GM19043 (cell line): ENCODE results near the gene YIPF1.

Experiments used
- ATAC-seq: cut with Tn5 transposase; IDR thresholded peaks from one replicate; pipeline ENCODE4 v1.9.1; 2021; ENCODE audit warnings: low read depth; ENCODE audit not compliant: unreplicated experiment

The YIPF1 gene

DNA sequence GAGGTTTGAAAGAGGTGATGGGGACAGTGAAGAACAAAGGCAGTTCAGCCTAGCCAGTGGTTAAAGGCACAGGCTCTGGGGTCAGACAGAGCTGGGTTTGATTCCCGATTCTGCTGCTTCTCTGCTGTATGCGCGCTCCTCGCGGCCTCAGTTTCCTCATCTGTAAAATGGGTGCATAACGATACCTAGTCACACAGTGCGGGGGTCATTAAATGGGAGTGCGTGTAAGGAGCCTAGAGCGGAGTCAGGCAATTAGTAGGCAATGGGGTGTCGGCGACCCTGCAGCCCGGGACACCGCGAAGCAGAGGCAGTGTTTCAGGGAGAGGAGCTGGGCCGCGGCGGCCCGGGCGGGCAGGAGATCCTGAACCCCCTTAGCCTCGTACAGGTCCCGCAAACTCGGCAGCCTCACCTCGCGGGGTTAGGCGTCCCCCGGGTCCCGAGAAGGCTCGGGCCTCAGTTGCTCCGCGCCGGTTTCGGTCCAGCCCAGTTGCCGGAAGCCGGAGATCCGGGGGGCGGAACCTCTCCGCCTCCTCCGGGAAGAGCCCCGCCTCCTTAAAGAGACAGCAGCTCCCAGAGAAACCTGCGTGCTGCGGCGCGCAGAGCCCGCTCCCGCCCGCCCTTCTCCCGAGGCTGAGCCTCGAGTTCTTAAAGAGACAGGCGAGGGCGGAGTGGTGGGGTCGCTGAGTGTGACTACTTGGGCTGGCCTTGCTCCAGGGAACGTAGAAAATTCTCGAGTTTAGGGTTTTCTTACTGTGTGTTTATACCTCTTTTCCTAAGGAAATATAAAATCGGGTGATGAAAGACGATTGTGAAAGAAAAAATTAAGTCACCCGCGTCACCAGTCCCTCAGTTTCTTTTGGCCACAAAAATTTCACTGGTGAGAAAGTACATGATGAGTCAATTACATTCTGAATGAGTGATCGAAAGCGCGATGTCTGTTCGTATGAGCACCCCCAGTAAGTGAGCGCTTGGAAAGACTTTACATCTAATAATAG lies at the start of gene YIPF1:
YIPF1 (minus strand) TSS at position 494 of the 995 bp plus-strand sequence. CDS start 860 bp downstream, outside the sequence.
- peak; percentile 91 for ATAC-seq

DNA sequence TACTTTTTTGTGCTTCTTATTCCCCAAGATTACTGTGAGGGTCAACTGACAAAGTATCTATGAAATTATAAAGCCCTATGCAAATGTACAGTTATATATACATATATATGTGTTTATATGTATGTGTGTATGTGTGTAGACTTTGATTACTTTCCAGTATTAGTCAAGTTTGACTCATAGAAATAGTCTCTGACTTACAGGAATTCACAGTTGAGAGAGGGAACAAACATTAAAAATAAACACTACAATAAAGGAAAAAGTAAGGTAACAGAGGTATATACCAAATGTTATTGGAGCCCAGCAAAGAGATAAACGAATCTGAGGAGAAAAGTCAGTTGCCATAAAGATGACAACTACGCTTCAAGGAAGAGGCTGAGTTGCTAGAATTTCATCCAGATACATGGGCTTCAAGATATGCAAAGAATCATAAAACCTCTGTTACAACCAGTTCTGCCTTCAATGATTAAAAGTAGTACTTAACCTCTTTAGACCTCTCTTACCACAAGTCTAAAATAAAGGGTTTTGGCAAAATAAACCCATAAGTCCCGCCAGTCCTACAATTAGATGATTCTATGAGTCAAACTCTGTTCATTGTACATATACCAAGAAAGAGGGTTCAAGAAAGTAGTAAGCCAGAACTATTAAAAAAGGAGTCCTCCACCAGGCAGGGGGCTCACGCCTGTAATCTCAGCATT lies 48.7 kb upstream of the YIPF1 start:
- ATAC-seq = no peak

DNA sequence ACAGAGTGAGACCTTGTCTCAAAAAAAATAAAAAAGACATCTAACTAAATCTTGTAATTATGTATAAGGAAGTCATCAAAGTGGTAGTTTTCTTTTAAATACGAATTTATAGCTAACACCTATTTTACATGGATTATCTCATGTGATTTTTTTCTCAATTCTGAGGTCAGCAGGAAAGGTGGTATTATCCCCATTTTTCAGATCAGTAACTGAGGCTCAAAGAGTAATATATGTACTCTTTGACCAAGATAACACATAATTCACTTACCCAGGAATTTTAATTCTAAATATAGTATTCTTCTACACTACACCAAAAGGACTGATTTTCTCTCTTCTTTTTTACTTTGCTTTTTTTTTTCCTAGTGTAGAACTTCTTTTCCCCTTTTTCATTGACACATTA lies 46.8 kb upstream of the YIPF1 start:
- ATAC-seq = no peak

DNA sequence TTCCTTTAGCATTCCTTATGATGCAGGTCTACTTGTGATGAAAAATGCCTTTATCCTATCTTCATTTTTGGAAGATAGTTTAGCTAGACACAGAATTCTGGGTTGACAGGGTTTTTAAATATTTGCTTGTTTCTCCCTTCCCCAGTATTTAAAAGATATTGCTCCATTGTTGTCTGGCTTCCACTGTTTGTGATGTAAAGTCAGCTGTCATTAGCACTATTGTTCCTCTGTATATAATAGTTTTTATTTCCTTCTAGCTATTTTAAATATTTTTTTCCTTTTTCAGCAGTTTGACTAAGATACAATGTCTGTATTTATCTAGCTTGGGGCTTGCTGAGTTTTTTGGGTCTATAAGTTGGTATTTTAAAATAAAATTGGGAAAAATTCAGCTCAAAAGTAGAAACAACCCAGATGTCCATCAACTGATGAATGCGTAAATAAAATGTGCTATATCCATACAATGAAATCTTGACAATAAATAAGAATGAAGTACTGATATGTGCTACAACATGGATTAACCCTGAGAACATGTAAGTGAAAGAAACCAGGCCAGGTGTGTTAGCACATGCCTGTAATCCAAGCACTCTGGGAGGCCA lies 44.7 kb upstream of the YIPF1 start:
- no peak for ATAC-seq

DNA sequence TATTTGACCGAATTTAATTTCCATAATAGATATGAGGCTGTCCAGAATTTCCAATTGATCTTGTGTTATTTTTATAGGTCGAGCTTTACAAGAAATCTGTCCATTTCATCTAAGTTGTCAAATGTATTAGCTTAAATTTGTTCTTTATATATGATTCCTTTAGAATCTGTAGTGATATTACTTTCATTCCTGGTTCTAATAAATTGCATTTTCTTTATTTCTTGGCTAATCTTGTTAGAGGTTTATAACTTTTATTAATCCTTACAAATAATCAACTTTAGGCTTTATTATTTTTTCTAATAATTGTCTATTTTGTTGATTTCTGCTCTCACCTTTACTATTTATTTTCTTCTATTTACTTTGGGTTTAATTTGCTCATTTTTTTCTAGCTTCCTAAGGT lies 41.9 kb upstream of the YIPF1 start:
- no peak for ATAC-seq

DNA sequence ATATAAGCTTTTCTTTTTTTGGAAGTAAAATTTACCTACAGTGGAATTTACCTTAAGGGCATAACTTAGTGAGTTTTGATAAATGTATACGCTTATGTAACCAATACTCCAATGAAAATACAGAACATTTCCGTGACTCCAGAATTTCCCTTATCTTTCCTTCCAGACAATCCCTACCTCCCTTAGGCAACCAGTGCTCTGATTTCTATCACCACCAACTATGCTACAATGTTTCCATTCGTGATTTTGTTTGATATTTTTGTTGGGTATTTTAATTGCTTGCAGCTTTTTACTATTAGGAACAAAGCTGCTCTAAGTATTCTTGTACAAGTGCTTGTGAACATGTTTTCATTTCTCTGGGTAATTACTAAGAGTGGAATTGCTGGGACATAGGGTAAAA lies 41.3 kb upstream of the YIPF1 start:
- no peak for ATAC-seq

DNA sequence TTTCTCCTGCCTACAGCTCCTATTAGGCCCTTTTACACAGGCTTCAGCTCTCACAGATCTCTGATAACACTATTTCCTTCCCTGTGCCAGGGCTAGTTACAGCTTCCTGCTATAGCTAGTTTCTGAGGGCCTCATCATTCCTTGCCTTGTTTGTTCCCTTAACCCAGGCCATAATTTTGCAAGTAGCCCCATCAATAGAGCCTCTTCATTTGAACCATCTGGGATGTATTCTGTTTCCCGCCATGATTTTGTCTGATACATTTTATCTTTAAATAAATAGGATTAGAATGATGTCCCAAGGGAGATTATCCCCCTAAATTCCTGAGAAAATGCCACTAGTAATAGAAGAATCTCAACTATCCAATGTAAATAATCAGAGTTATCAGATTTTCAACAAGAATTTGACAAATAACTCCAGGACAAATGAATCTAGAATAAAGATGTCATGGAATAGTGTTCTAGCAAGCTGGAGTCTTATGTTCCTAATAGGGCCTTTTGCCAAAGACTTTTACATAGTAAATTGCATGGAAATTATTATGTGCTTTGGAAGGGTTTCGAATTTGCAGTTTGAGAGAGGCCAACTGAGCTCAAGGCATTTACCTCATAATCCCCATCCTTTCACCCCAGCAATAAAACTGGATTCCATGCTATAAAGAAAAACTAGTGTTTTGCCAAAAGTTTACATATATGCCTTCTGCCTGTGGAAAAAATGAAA lies 39.8 kb upstream of the YIPF1 start:
- no peak for ATAC-seq

DNA sequence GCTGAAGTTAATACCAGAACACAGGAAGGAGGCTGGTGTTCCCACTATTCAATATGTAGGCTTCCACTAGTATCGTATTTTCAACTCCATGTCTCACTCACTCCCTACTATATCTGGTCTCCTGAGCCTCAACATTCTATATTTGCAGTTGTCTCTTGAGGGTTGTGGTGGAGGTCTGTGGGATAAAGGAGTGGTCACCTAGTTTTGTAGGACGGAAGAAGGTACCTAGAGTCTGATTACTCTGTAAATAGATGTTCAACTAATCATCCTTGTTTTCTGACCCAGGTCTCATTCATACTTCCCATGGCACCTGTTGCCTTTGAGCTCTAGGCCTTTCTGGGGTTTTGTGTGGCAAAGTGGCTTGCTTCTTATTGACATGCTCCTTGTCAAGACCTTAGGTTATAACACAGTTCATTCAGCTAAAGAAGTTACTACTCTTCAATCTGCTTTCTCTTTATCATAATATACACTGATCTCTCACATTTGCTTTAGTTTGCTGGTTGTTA lies 37.8 kb upstream of the YIPF1 start:
- no peak for ATAC-seq

DNA sequence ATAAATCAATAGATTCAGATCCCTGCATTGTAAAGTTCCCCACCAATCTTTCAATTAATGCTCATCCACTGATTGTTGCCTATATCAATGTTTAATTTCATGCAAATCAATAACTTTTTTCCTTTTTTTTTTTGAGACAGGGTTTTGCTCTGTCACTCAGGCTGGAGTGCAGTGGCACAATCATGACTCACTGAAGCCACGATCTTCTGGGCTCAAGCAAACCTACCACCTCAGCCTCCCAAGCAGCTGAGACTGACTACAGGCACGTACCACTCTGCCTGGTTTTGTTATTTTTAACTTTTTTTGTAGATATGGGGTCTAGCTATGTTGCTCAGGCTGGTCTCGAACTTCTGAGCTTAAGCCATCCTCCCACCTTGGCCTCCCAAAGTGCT lies 30.1 kb upstream of the YIPF1 start:
- ATAC-seq = no peak

DNA sequence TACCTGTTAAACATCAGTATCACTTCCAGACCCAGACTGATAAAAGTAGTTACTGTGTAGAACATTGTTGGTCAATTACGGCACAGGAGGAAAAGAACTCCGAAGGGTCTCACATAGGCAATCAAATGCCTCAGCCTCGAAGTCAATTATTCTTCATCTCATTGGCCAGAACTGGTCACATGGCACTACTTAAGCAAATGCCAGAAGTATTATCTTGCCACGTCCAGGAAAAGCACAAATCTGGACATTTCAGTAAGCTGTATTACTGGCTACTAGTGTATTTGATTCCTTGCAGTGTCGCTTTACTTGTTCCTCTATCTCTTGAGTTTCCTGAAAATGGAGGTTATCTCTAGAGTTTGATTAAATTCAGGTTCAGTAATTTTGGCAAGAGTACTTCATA lies 28.7 kb upstream of the YIPF1 start:
- ATAC-seq = no peak

DNA sequence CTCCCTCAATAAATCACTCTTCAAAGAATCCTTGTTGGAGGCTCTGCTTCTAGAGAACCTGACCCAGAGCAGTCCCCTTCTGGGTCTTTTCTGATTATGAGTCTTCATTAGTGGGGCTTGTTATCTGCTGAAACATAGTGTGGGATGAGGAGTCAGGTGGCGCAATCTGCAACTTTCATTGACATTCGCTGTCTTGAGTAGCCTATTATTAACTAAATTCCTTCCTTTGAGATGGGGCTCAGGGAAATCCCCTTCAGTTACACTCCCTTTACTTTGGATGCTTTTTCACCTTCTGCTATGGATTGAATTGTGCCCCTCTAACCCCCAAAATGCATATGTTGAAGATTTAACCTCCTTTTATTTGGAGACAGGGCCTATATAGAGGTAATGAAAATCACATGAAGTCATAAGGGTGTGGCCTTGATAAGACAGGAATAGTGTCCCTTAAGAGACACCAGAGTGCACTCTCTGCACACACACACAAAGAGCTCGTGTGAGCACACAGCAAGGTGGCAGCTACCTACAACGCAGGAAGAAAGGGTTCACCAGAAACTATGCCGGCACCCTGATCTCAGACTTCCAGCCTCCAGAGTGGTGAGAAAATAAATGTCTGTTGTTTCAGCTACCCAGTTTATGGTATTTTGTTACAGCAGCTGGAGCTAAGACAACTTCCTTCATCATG lies 23.9 kb upstream of the YIPF1 start:
- ATAC-seq = no peak

DNA sequence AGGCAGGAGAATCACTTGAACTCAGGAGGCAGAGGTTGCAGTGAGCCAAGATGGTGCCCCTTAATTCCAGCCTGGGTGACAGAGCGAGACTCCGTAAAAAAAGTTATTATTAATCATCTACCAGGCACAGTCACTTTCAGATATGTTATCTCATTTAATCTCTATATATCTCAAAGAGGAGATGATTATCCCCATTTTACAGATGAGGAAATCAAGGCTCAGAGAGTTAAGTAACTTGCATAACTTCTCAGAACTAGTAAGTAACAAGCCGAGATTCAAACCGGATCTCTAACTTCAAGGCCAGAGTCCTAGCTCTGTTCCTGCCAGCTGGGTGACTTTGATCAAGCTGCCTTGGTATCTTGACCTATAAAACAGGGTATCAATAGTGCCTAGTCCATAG lies 21.8 kb upstream of the YIPF1 start:
- ATAC-seq = no peak

DNA sequence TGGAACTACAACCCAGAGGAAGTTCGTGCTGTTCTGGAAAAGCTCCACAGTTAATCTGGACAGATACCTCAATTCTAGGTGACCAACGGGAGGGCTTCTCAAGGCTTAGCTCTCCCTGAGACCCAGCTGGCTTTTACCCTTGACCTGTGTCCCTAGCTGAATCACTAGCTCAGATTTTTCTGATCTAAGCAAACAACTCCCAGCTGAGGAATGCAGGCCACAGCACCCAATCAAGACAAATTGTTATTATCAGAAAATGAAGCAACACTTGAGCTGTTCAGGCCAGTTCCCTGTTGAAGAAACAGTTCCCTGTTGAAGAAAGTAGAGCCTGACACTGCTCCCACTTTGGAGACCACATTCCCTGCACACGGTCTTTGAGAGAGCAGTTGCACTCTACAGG lies 20.3 kb upstream of the YIPF1 start:
- no peak for ATAC-seq

DNA sequence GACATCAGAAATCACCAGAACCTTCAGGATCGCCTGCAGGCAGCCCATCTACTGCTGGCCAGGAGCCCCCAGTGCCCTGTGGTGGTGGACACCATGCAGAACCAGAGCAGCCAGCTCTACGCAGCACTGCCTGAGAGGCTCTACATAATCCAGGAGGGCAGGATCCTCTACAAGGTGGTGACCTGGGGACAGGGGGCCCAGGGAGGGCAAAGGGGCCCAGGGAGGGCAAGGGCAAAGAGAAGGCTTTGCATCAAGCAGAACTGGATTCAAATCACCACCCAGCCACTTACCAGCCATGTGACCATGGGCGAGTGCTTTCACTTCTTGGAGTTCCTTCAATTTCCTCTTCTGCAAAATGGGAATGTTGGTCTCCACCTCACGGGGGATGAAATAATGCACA lies 16.5 kb upstream of the YIPF1 start:
- no peak for ATAC-seq

DNA sequence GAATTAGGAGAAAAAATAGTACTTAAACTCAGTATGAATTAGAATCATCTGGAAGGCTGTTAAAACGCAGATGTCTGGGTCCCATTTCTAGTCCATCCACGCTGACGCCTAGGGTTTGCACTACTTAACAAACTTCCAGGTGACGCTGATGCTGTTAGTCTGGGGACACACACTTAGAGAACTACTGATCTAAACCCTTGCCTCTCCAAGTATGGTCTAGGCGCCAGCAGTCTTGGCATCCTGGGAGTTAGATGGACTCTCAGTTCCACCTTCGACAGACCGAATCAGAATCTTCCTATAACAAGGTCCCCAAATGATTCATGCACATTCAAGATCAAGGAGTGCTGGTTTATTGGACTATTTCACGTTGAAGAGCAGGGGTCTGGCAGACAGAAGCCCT lies 15.9 kb upstream of the YIPF1 start:
- no peak for ATAC-seq

DNA sequence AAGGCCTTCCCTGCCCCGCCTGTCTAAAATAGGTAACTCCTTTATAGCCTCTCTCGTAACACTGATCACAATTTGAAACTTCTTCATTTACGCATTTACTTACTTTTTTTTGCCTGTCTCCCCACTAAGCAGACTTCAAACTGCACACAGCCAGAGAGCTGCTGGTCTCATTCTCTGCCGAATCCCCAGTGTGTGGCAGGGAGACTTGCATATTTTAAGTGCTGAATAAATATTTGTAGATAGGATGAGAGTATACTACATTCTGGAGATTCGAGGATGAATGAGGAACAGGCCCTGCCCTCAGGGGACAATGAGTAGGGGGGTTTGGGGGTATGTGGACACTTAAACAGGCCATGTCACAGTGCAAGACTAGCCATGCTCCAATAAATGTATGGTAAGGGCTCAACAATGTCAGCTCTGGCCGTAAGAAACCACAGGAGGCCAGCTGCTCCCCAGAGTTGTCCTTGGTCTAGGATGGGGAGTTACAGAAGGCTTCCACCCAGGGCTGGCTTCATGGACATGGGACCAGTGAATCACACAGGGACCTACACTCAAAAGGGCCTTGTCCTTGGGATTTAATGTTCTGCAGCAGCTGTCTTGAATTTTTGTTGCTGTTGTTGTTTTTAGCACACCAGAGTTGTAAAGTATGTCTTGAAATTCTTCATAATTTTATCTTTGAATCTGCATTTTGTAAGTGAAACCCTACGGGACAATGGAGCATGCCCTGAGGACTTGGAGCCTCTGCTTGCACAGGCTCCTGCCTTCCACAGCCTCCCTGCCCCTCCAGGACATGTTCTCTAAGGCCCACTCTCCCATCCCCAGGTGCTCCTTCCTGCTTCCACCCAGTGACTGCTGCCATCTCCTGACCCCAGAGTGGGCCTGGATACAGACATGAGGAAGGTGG lies 12.9 kb upstream of the YIPF1 start:
- ATAC-seq = no peak

DNA sequence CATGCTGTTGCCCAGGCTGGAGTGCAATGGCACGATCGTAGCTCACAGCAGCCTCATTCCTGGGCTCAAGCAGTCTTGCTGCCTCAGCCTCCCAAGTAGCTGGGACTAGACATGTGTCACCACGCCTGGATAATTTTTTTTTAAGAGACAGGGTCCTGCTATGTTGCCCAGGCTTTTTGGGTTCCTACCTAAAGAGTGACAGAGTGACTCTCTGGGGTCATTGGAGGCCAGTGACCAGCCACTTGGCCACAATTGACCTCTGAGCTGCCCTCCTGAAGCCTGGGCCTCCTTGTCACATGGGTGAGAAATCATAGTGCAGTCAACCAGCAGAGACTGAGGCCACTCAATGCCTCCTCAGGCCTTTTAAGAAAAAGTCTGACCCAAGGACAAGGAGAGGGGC lies 10.1 kb upstream of the YIPF1 start:
- no peak for ATAC-seq

DNA sequence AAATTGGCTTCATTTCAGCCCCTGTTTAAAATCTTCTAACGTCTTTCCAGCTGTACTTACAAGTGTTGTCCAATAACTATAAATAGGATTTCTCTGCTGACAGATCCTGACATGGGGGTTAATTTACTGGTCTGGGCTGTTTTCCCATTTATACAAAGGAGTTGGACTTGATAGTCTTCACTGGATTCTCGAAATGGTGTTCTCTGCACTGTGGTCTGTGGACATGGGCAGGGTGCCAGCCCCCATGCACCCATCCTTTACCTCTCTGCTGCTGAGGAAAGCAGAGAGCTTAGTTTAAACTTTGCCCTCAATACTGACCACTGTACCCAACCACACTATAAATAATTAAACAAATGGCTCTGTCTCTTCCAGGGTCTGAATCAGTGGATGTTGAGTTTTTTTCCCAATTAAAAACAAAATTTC lies 9.6 kb upstream of the YIPF1 start:
- ATAC-seq = no peak

DNA sequence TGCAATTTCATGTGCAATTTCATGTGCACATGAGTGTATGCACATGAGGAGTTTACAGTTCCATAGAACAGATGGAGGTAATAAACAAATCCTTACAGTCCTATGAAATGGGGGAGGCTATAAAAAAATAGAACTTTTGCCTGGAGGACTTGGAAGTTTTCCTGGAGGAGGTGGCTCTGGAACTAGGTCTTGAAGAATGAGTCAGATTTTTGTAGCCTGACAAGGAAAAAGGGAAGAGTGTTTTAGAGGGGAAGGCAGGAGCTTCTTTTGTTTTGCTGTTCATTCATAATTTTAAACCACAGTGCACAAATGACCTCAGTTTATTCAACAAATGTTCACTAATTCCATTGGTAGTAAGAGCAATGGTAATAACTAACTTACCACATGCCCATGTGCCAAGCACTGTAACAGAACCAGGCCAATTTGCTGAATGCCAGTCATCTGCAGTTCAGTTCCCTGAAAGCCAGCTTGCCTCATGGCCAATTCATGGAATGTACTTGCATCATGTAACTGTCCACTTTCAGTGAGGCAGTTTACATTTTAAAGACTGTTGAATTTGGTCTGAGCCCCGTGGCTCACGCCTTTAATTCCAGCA lies 7.1 kb upstream of the YIPF1 start:
- no peak for ATAC-seq
